ENCODE results near the gene ARHGAP24.

The ARHGAP24 gene

DNA sequence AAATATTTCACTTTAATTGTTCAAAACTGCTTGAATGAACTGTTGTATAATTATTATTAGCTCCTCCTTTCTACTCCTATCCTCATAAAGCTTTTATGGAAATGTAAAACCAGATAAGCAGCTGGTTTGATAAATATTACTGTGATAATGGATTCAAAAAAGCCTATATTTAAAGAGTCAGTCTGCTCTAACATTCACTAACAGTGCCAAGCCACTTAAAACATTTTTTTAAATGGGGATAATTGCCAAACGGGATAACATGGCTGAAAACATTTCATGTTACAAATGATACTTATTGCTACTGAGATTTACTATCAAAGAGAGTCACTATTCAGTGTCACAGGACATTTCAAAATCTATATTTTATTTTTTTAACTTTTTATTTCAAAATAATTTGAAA, 17.4 kb downstream of the ARHGAP24 start:
- H3K4me3 ChIP-seq (ENCODE audit: low read depth, low read length) = no peak overlapping the region
- in situ Hi-C loops (cut with HindIII; ENCODE audit: low sequenced_read_pairs) = no loop called here
- TF ChIP-seq, protein P1, sequence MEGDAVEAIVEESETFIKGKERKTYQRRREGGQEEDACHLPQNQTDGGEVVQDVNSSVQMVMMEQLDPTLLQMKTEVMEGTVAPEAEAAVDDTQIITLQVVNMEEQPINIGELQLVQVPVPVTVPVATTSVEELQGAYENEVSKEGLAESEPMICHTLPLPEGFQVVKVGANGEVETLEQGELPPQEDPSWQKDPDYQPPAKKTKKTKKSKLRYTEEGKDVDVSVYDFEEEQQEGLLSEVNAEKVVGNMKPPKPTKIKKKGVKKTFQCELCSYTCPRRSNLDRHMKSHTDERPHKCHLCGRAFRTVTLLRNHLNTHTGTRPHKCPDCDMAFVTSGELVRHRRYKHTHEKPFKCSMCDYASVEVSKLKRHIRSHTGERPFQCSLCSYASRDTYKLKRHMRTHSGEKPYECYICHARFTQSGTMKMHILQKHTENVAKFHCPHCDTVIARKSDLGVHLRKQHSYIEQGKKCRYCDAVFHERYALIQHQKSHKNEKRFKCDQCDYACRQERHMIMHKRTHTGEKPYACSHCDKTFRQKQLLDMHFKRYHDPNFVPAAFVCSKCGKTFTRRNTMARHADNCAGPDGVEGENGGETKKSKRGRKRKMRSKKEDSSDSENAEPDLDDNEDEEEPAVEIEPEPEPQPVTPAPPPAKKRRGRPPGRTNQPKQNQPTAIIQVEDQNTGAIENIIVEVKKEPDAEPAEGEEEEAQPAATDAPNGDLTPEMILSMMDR (IDR thresholded peaks at IDR 0.05; ENCODE audit: low read depth, low read length) = no peak
- no peak for DNase-seq (ENCODE audit: low read depth, low spot score)

DNA sequence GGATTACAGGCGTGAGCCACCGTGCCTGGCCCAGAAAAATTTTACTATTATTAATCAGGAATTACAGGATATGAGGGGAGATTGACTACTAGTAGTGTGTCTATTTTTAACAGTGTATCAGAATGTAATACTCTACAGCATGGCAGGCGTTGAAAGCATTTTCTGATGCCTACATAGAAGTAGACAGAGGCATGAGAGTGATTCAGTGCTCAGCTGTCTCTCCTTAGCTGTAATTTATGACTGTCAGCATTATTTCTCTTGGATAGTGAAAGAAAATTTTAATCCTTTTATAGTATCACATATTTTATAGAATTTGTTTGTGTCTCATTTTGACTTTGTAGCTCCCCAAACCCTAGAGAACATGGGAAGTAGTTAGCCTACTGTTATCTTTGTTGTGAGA, 20.7 kb downstream of the ARHGAP24 start:
- DNase-seq (ENCODE audit: low read depth, low spot score) = no peak
- in situ Hi-C loops (cut with HindIII; ENCODE audit: low sequenced_read_pairs) = no loop called here
- TF ChIP-seq, protein P1 (IDR thresholded peaks at IDR 0.05; ENCODE audit: low read depth, low read length) = no peak
- H3K4me3 ChIP-seq (ENCODE audit: low read depth, low read length) = no peak overlapping the region

DNA sequence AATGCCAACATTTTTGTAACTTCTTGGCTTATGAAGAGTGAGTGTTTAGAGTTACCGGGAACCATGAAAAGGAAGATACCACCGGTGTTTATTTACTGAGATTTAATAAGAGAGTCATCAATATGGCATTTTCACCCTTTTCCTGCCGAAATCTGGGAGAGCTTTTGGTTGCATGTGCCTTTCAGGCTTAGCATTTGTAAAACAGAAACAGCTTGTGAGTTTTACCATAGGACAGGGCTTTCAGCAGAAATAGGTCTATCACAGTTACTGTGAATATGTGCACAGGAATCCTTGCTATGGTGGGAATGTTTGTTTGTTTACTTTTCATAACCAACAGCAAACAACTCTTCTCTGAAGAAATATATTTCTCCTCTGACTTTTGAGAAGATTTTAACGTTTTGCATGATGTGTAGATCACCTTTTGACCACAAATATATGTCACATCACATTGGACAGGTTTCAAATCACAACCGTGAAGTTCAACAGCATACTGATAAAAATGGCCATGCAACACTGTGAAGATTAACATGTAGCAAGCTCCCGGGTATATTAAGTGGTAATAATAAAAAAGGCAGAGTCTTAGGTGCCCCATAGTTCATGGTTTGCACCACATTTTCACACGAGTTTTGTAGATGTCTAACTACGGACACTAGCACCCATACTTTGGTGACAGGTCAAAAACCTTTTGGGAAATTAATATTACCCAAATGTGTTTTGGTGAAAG, 21.3 kb downstream of the ARHGAP24 start:
- TF ChIP-seq, protein P1 (IDR thresholded peaks at IDR 0.05; ENCODE audit: low read depth, low read length) = no peak
- H3K4me3 ChIP-seq (ENCODE audit: low read depth, low read length) = no peak overlapping the region
- in situ Hi-C loops (cut with HindIII; ENCODE audit: low sequenced_read_pairs) = no loop called here
- peak; percentile 47 for DNase-seq (ENCODE audit: low read depth, low spot score)

DNA sequence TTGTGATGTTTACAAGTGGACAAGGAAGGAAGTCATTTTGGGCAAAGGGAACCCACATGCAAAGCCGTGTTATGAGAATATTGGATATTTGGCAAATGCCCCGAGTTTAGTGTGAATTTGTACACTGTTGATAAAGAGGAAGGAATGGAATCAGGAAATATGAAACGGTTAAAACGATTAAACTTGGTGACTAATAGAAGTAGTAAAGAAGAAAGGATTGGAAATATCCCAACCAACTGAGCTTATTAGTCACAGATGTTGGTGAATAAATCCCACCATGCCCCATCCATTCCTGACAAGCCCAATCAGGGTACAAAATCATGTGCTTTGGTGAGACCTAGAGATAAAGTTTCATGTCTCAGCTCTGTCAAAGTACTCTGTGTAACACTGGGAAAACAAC, 22.0 kb downstream of the ARHGAP24 start:
- peak; percentile 84 for DNase-seq (ENCODE audit: low read depth, low spot score)
- in situ Hi-C loops (cut with HindIII; ENCODE audit: low sequenced_read_pairs) = no loop called here
- no peak overlapping the region for H3K4me3 ChIP-seq (ENCODE audit: low read depth, low read length)
- TF ChIP-seq, protein P1 (IDR thresholded peaks at IDR 0.05; ENCODE audit: low read depth, low read length) = no peak

DNA sequence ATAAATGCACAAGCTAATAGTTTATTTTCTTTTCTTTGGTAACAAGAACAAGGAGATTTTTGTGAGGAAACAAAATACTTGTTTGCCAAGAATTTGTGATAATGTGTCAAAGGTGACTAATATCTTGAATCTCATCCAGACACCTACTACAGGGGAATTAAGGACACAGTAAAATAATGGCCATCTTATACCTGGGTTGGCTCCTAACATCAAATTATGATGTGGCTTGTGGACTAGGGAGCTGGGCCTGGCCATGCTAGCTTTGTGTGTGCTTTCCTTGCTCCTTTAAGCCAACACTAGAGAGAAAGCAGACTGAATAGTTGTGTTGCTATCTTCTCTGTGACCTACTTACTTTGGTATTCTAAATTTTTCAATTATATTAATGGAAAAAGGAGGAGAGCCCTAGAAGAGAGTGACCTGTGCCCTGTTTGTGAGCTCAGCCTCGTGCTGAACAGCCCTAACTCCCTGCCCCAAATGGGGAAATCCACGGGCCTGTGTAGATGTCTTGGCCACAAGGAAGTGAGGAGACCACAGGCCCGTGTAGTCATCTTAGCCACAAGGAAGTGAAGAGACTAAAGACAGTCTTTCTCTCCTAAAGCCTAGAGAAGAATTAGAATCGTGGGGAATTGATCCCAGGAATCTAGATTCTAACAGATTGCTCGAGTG, 23.3 kb downstream of the ARHGAP24 start:
- TF ChIP-seq, protein P1 (IDR thresholded peaks at IDR 0.05; ENCODE audit: low read depth, low read length) = no peak
- in situ Hi-C loops (cut with HindIII; ENCODE audit: low sequenced_read_pairs) = no loop called here
- H3K4me3 ChIP-seq (ENCODE audit: low read depth, low read length) = no peak overlapping the region
- peak; percentile 63 for DNase-seq (ENCODE audit: low read depth, low spot score)

DNA sequence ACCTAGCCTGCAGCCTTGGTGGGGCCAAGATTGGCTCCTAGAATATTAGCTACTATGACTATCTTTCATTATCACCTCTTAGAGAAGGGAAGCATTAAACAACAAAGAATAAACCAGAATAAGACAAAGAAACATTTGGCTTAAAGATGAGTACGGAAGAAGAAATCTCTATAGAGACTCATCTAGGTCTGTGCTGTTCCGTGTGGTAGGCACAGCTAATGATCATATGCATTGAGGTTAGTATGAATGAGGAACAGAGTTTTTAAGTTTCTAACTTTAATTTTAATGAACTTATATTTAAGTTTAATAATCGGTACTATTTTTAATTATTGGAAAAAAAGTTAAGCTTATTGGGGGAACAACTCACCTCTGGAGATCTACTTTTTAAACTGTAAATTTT, 24.6 kb downstream of the ARHGAP24 start:
- in situ Hi-C loops (cut with HindIII; ENCODE audit: low sequenced_read_pairs) = no loop called here
- no peak overlapping the region for H3K4me3 ChIP-seq (ENCODE audit: low read depth, low read length)
- TF ChIP-seq, protein P1 (IDR thresholded peaks at IDR 0.05; ENCODE audit: low read depth, low read length) = no peak
- no peak for DNase-seq (ENCODE audit: low read depth, low spot score)

All from astrocyte of the spinal cord (primary cell).